Naive thymus-derived CD8-positive, alpha-beta T cell (primary cell): Measurements from ENCODE around the gene PRKAR1B. TPM values are rescaled to one million over a fixed set of nuclear protein-coding genes. Genes with fewer than 3 reads are reported as not detected.

ENCODE experiments used
- ATAC-seq, 2 donors: fragments of 150-1000 bp; cut with Tn5 transposase in 1 of 2; sonication (Bioruptor Pico), chemical (Tn5 transposase) in 1 of 2; 1 replicate in 1 of 2; 2 replicates in 1 of 2; pipeline ENCODE4 v1.10.0; 2021; ENCODE audit warnings: mild to moderate bottlenecking in 2 of 2, moderate library complexity in 2 of 2
- POLR2A ChIA-PET: fragments of 350-600 bp; sonication (Branson Sonifier 250); formaldehyde crosslinking; loops from one replicate; lab custom pipeline; 2021; ENCODE audit warnings: antibody characterized with exemption; lab: Charles Lee
- DNase-seq, 10 donors: peaks; one replicate each; pipeline versions ENCODE4 v3.0.0 to v3.0.0-alpha.2; 2020 to 2022
- H3K27ac Mint-ChIP-seq, 10 donors: one replicate each; pipeline ENCODE4 v1.8.0; 2020 to 2022; ENCODE audit warnings: mild to moderate bottlenecking in 10 of 10, mixed read lengths in 10 of 10, moderate library complexity in 4 of 10, inconsistent platforms in 1 of 10
- H3K27me3 Mint-ChIP-seq, 5 donors: one replicate each; pipeline ENCODE4 v1.8.0; 2021 to 2022; ENCODE audit warnings: mixed read lengths in 5 of 5
- H3K36me3 Mint-ChIP-seq, 3 donors: one replicate each; pipeline ENCODE4 v1.8.0; 2020 to 2022; ENCODE audit warnings: mixed read lengths in 3 of 3, mild to moderate bottlenecking in 2 of 3, inconsistent platforms in 1 of 3
- H3K4me1 Mint-ChIP-seq, 4 donors: one replicate each; pipeline ENCODE4 v1.8.0; 2021 to 2022; ENCODE audit warnings: mixed read lengths in 4 of 4
- H3K4me3 Mint-ChIP-seq, 10 donors: one replicate each; pipeline ENCODE4 v1.8.0; 2020 to 2022; ENCODE audit warnings: mild to moderate bottlenecking in 10 of 10, mixed read lengths in 10 of 10, moderate library complexity in 6 of 10, inconsistent platforms in 1 of 10
- H3K9me3 Mint-ChIP-seq, 9 donors: one replicate each; pipeline ENCODE4 v1.8.0; 2020 to 2022; ENCODE audit warnings: mixed read lengths in 9 of 9, mild to moderate bottlenecking in 3 of 9, inconsistent platforms in 1 of 9, moderate library complexity in 1 of 9
- polyA plus RNA-seq, 3 donors: library from polyadenylated mRNA; unstranded; fragments of 300-500 nt; fragmentation: Illumina TruSeq; gene quantifications; one replicate each; pipeline ENCODE4 v1.2.3, GENCODE V29; 2021
- total RNA-seq, 8 experiments: library from RNA in 2 of 8; stranded (reverse) in 2 of 8; gene quantifications; one replicate each; pipeline ENCODE4 v1.2.3 and lab custom pipeline; 2021 to 2026

PRKAR1B gene
- total and polyA plus RNA-seq, 5 experiments from 2014 or later: 14.6 to 47.3 (median 35.4) TPM

- H3K4me1 Mint-ChIP-seq: peaks cover 8 to 46% (median 36%) of the 10 kb centered on the region in 4 donors
- POLR2A ChIA-PET: interaction anchor here (0.6 to 1.9 kb wide), 8 partner anchors 14 to 449 kb away, joined by 3 to 11 read pairs (median 6); partner anchors contain the start of genes DNAAF5 and PRKAR1B
- H3K27ac Mint-ChIP-seq: peak overlapping the region; percentile 32 to 93 (median 66)
- DNase-seq: no peak
- H3K4me3 Mint-ChIP-seq: peak overlapping the region; percentile 50 to 80 (median 70)
- H3K36me3 Mint-ChIP-seq: peaks cover 0 to 25% (median 14%) of the 10 kb centered on the region in 3 donors
- H3K27me3 Mint-ChIP-seq: peaks cover 0 to 4% (median 0%) of the 10 kb centered on the region in 5 donors
- no peaks in the 10 kb centered on the region for H3K9me3 Mint-ChIP-seq
- no peak for ATAC-seq
Measured at GRCh38 chr7:711093-711921, 15.8 kb downstream of the PRKAR1B start.

GRCh38 chr7:710161-710560 lies 16.9 kb downstream of the PRKAR1B start:
- Mint-ChIP-seq H3K9me3 (peaks cover 0 to 1% (median 0%) of the 10 kb centered on the region in 9 donors), H3K27ac (peak overlapping the region in 8 of 10 donors; percentile 2 to 88 (median 76)), H3K4me3 (peak overlapping the region; percentile 15 to 89 (median 70)), H3K27me3 (peaks cover 0 to 4% (median 0%) of the 10 kb centered on the region in 5 donors), H3K36me3 (peaks cover 0 to 25% (median 17%) of the 10 kb centered on the region in 3 donors), H3K4me1 (peaks cover 8 to 42% (median 34%) of the 10 kb centered on the region in 4 donors)
- no peak for DNase-seq
- POLR2A ChIA-PET: interaction anchor here (0.6 to 0.7 kb wide), 3 partner anchors 95 to 102 kb away, joined by 3 to 6 read pairs (median 4); no protein-coding TSS in a partner anchor
- ATAC-seq: no peak

GRCh38 chr7:707296-708000 lies 19.6 kb downstream of the PRKAR1B start:
- Mint-ChIP-seq H3K27me3 (no peaks in the 10 kb centered on the region), H3K36me3 (peaks cover 5 to 39% (median 37%) of the 10 kb centered on the region in 3 donors), H3K9me3 (peaks cover 0 to 17% (median 7%) of the 10 kb centered on the region in 9 donors), H3K4me1 (peaks cover 3 to 25% (median 19%) of the 10 kb centered on the region in 4 donors), H3K4me3 (no peak overlapping the region), H3K27ac (peak overlapping the region in 7 of 10 donors; percentile 5 to 84 (median 53))
- ATAC-seq: no peak
- DNase-seq: no peak
- POLR2A ChIA-PET: no interaction called here

- H3K27me3 Mint-ChIP-seq: no peaks in the 10 kb centered on the region
- peaks cover 3 to 25% (median 19%) of the 10 kb centered on the region in 4 donors for H3K4me1 Mint-ChIP-seq
- POLR2A ChIA-PET: no interaction called here
- H3K36me3 Mint-ChIP-seq: peaks cover 5 to 41% (median 39%) of the 10 kb centered on the region in 3 donors
- no peak overlapping the region for H3K4me3 Mint-ChIP-seq
- H3K9me3 Mint-ChIP-seq: peaks cover 0 to 17% (median 7%) of the 10 kb centered on the region in 9 donors
- no peak for DNase-seq
- no peak for ATAC-seq
- peak overlapping the region in 2 of 10 donors; percentile 5 to 63 for H3K27ac Mint-ChIP-seq
Measured at GRCh38 chr7:706721-707120, 20.4 kb downstream of the PRKAR1B start.

- DNase-seq: no peak
- Mint-ChIP-seq H3K36me3 (peaks cover 5 to 49% (median 37%) of the 10 kb centered on the region in 3 donors), H3K27me3 (no peaks in the 10 kb centered on the region), H3K4me1 (peaks cover 2 to 20% (median 16%) of the 10 kb centered on the region in 4 donors), H3K9me3 (peaks cover 0 to 17% (median 7%) of the 10 kb centered on the region in 9 donors), H3K27ac (peak overlapping the region in 1 of 10 donors; percentile 8), H3K4me3 (no peak overlapping the region)
- POLR2A ChIA-PET: interaction anchor here (0.6 kb wide), 1 partner anchor 185 kb away, joined by 3 read pairs; no protein-coding TSS in a partner anchor
- no peak for ATAC-seq
Measured at GRCh38 chr7:703049-703448, 24.0 kb downstream of the PRKAR1B start.

GRCh38 chr7:701086-701671 lies 25.9 kb downstream of the PRKAR1B start:
- Mint-ChIP-seq H3K4me1 (peaks cover 2 to 7% (median 6%) of the 10 kb centered on the region in 4 donors), H3K27ac (peak overlapping the region in 2 of 10 donors; percentile 78 to 79), H3K9me3 (peaks cover 0 to 17% (median 7%) of the 10 kb centered on the region in 9 donors), H3K36me3 (peaks cover 5 to 42% (median 28%) of the 10 kb centered on the region in 3 donors), H3K27me3 (no peaks in the 10 kb centered on the region), H3K4me3 (no peak overlapping the region)
- POLR2A ChIA-PET: no interaction called here
- DNase-seq (no peak), ATAC-seq (no peak)

- no peaks in the 10 kb centered on the region for H3K27me3 Mint-ChIP-seq
- ATAC-seq: no peak
- no peak overlapping the region for H3K4me3 Mint-ChIP-seq
- POLR2A ChIA-PET: interaction anchor here (1.1 kb wide), 1 partner anchor 89 kb away, joined by 4 read pairs; no protein-coding TSS in a partner anchor
- no peak overlapping the region for H3K27ac Mint-ChIP-seq
- DNase-seq: no peak
- peaks cover 0 to 17% (median 7%) of the 10 kb centered on the region in 9 donors for H3K9me3 Mint-ChIP-seq
- H3K36me3 Mint-ChIP-seq: peaks cover 5 to 38% (median 24%) of the 10 kb centered on the region in 3 donors
- H3K4me1 Mint-ChIP-seq: peaks cover 2 to 7% (median 5%) of the 10 kb centered on the region in 4 donors
Measured at GRCh38 chr7:699476-700170, 27.5 kb downstream of the PRKAR1B start.

- H3K27ac Mint-ChIP-seq: no peak overlapping the region
- peaks cover 0 to 12% (median 7%) of the 10 kb centered on the region in 9 donors for H3K9me3 Mint-ChIP-seq
- peaks cover 5 to 32% (median 17%) of the 10 kb centered on the region in 3 donors for H3K36me3 Mint-ChIP-seq
- H3K27me3 Mint-ChIP-seq: no peaks in the 10 kb centered on the region
- no peak overlapping the region for H3K4me3 Mint-ChIP-seq
- ATAC-seq: no peak
- POLR2A ChIA-PET: interaction anchor here (1.1 kb wide), 1 partner anchor 88 kb away, joined by 4 read pairs; no protein-coding TSS in a partner anchor
- DNase-seq: no peak
- peaks cover 2 to 7% (median 5%) of the 10 kb centered on the region in 4 donors for H3K4me1 Mint-ChIP-seq
Measured at GRCh38 chr7:698515-699475, 28.3 kb downstream of the PRKAR1B start.

GRCh38 chr7:696812-697551 lies 30.1 kb downstream of the PRKAR1B start:
- peak overlapping the region in 2 of 10 donors; percentile 33 to 40 for H3K27ac Mint-ChIP-seq
- ATAC-seq: no peak
- POLR2A ChIA-PET: no interaction called here

GRCh38 chr7:696426-696811 lies 30.7 kb downstream of the PRKAR1B start:
- H3K4me3 Mint-ChIP-seq: no peak overlapping the region
- H3K9me3 Mint-ChIP-seq: peaks cover 0 to 6% (median 0%) of the 10 kb centered on the region in 9 donors
- H3K36me3 Mint-ChIP-seq: peaks cover 0 to 33% (median 12%) of the 10 kb centered on the region in 3 donors
- no peaks in the 10 kb centered on the region for H3K27me3 Mint-ChIP-seq
- no peak overlapping the region for H3K27ac Mint-ChIP-seq
- DNase-seq: no peak
- POLR2A ChIA-PET: no interaction called here
- no peak for ATAC-seq
- peaks cover 1 to 8% (median 5%) of the 10 kb centered on the region in 4 donors for H3K4me1 Mint-ChIP-seq

More at GRCh38 chr7:696812-697551, 30.1 kb downstream of the PRKAR1B start:
- Mint-ChIP-seq H3K27me3 (no peaks in the 10 kb centered on the region), H3K4me1 (peaks cover 2 to 10% (median 6%) of the 10 kb centered on the region in 4 donors), H3K36me3 (peaks cover 0 to 32% (median 12%) of the 10 kb centered on the region in 3 donors), H3K4me3 (no peak overlapping the region), H3K9me3 (peaks cover 0 to 4% (median 0%) of the 10 kb centered on the region in 9 donors)
- no peak for DNase-seq
